Breast epithelium (tissue), 3 donors: ENCODE measurements around the gene ASCC3.

Experiments used
- POLR2A ChIP-seq: fragments of 450-650 bp; IDR thresholded peaks from one replicate; pipeline ENCODE4 v1.6.1; 2016; ENCODE audit warnings: antibody characterized with exemption, mild to moderate bottlenecking, moderate library complexity
- TF ChIP-seq, protein P1 (sequence below), 3 donors: fragments of 450-650 bp; IDR thresholded peaks; one replicate each; pipeline ENCODE4 v1.5.1; 2016 to 2017; ENCODE audit warnings: antibody characterized with exemption in 3 of 3, mild to moderate bottlenecking in 3 of 3, moderate library complexity in 3 of 3

DNA sequence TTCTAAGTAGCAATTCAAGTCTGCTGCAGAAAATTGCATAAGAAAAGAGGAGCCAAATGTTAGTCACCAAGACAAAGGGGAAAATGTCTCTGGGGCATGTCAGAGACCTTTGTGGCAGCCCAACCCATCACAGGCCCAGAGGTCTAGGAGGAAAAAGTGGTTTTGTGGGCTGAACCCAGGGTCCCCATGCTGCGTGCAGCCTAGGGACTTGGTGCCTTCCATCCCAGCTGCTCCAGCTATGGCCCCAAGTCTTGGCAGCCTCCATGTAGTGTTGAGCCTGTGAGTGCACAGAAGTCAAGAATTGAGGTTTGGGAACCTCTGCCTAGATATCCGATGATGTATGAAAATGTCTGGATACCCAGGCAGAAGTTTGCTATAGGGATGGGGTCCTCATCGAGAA is 181.1 kb downstream of the ASCC3 start:
- no peak for TF ChIP-seq POLR2A
- TF ChIP-seq, protein P1, sequence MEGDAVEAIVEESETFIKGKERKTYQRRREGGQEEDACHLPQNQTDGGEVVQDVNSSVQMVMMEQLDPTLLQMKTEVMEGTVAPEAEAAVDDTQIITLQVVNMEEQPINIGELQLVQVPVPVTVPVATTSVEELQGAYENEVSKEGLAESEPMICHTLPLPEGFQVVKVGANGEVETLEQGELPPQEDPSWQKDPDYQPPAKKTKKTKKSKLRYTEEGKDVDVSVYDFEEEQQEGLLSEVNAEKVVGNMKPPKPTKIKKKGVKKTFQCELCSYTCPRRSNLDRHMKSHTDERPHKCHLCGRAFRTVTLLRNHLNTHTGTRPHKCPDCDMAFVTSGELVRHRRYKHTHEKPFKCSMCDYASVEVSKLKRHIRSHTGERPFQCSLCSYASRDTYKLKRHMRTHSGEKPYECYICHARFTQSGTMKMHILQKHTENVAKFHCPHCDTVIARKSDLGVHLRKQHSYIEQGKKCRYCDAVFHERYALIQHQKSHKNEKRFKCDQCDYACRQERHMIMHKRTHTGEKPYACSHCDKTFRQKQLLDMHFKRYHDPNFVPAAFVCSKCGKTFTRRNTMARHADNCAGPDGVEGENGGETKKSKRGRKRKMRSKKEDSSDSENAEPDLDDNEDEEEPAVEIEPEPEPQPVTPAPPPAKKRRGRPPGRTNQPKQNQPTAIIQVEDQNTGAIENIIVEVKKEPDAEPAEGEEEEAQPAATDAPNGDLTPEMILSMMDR (IDR thresholded peaks at IDR 0.05) = no peak
